Upper lobe of right lung (tissue), 1 donor: ENCODE results near the gene BRD1. TPM values are rescaled to one million over a fixed set of nuclear protein-coding genes. Genes with fewer than 3 reads are reported as not detected.
"Not testable (repeated sequence)": the region's sequence is repeated elsewhere in the genome, so short reads cannot be mapped to it uniquely, and the experiment has no call there.

Source experiments
- ATAC-seq: fragments of 200-7000 bp; cut with Tn5 transposase; one replicate; pipeline ENCODE4 v1.9.1; 2020; ENCODE audit warnings: mild to moderate bottlenecking, moderate library complexity
- DNase-seq: peaks from one replicate; pipeline ENCODE4 v3.0.0-alpha.2; 2020
- H3K27ac ChIP-seq: fragments of 200-600 bp; one replicate; pipeline ENCODE4 v1.8.0; 2022
- H3K27me3 ChIP-seq: fragments of 200-600 bp; one replicate; pipeline ENCODE4 v1.8.0; 2022; ENCODE audit warnings: mild to moderate bottlenecking
- H3K36me3 ChIP-seq: fragments of 200-600 bp; one replicate; pipeline ENCODE4 v1.8.0; 2022
- H3K4me1 ChIP-seq: fragments of 200-600 bp; one replicate; pipeline ENCODE4 v1.8.0; 2022
- H3K4me3 ChIP-seq: fragments of 200-600 bp; one replicate; pipeline ENCODE4 v1.8.0; 2022; ENCODE audit warnings: mild to moderate bottlenecking
- H3K9me3 ChIP-seq: fragments of 200-600 bp; one replicate; pipeline ENCODE4 v1.8.0; 2022
- intact Hi-C: fragments of 100-400 bp; cut with DNase I; formaldehyde crosslinking; loops from one replicate; pipeline ENCODE4 v1.11.0; 2022
- total RNA-seq: library from RNA; stranded (reverse); fragmentation: NEBNext Ultra II Directional; extraction: Animal tissue kit (Norgen Biotek cat#: 25700); gene quantifications from one replicate; pipeline ENCODE4 v1.2.1, GENCODE V29; 2021
- TF ChIP-seq, protein P1 (sequence below): fragments of 200-600 bp; IDR thresholded peaks from one replicate; pipeline ENCODE4 v1.8.0; 2022; ENCODE audit warnings: antibody characterized with exemption
- donor health status: DM: no; HTN: yes; CAD: no; lungs with severe emphysema.

BRD1 gene
- total RNA-seq, 1 donor from 2014 or later = 39.0 TPM

DNA sequence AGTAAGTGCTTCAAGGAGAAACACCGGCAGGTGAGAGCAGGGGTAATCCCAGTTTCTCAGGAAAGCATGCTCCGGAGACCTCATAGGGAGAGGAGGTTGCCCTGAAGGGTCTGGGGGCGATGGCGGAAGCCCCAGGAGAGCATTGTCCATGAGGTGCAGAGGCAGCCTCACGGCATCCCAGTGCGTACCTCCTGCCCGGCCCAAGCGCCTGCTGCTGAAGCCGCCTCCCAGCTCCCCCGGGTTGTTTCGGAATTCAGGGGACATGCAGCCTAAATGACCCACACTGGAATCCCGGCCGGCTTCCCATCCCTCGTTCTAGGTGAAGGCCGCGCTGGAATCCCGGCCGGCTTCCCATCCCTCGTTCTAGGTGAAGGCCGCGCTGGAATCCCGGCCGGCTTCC is 28.7 kb upstream of the BRD1 start:
- Histone ChIP-seq H3K4me1 (peaks cover 17% of the 10 kb centered on the region), H3K27me3 (no peaks in the 10 kb centered on the region), H3K9me3 (no peaks in the 10 kb centered on the region), H3K27ac (no peak overlapping the region), H3K36me3 (no peaks in the 10 kb centered on the region), H3K4me3 (no peak overlapping the region)
- peak; percentile 58 for DNase-seq
- TF ChIP-seq, protein P1, sequence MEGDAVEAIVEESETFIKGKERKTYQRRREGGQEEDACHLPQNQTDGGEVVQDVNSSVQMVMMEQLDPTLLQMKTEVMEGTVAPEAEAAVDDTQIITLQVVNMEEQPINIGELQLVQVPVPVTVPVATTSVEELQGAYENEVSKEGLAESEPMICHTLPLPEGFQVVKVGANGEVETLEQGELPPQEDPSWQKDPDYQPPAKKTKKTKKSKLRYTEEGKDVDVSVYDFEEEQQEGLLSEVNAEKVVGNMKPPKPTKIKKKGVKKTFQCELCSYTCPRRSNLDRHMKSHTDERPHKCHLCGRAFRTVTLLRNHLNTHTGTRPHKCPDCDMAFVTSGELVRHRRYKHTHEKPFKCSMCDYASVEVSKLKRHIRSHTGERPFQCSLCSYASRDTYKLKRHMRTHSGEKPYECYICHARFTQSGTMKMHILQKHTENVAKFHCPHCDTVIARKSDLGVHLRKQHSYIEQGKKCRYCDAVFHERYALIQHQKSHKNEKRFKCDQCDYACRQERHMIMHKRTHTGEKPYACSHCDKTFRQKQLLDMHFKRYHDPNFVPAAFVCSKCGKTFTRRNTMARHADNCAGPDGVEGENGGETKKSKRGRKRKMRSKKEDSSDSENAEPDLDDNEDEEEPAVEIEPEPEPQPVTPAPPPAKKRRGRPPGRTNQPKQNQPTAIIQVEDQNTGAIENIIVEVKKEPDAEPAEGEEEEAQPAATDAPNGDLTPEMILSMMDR = no peak
- intact Hi-C loops = no loop called here
- ATAC-seq = no peak

DNA sequence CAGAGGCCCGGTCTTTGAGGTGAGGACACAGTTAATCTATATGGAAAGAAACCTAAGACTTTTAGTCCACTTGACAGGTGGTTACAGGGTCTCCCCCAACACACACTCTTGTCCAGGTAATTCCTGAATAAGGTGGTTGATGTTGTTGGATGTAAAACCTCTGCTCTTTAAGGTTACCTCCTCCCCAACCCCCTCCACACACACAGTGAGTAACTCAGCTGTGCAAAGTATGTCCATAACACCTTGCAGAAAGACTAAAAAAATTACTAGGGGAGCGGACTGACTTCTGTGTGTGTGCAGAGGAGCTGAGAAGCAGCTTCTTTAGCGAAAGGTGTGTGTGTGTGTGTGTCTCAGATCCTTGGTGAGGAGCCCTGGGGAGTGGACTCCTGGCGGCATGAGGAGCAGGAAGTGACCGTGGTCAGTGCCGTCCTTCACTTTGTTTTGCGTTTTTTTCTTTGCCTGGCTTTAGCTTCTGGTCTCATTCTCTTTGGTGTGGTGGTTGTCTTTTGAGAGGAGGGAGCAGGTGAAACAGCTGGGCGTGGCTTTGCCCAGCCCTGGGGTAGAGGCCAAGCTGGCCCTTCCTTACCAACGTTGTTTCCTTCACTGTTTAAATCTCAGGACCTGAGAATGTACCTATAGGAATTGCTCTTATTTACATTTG is 27.7 kb upstream of the BRD1 start:
- Histone ChIP-seq H3K9me3 (no peaks in the 10 kb centered on the region), H3K27ac (peak overlapping the region; percentile 78), H3K4me1 (peaks cover 17% of the 10 kb centered on the region), H3K36me3 (no peaks in the 10 kb centered on the region), H3K27me3 (peaks cover 1% of the 10 kb centered on the region), H3K4me3 (peak overlapping the region; percentile 80)
- DNase-seq (peak; percentile 58), ATAC-seq (no peak)
- TF ChIP-seq, protein P1 = no peak
- intact Hi-C loops = no loop called here

DNA sequence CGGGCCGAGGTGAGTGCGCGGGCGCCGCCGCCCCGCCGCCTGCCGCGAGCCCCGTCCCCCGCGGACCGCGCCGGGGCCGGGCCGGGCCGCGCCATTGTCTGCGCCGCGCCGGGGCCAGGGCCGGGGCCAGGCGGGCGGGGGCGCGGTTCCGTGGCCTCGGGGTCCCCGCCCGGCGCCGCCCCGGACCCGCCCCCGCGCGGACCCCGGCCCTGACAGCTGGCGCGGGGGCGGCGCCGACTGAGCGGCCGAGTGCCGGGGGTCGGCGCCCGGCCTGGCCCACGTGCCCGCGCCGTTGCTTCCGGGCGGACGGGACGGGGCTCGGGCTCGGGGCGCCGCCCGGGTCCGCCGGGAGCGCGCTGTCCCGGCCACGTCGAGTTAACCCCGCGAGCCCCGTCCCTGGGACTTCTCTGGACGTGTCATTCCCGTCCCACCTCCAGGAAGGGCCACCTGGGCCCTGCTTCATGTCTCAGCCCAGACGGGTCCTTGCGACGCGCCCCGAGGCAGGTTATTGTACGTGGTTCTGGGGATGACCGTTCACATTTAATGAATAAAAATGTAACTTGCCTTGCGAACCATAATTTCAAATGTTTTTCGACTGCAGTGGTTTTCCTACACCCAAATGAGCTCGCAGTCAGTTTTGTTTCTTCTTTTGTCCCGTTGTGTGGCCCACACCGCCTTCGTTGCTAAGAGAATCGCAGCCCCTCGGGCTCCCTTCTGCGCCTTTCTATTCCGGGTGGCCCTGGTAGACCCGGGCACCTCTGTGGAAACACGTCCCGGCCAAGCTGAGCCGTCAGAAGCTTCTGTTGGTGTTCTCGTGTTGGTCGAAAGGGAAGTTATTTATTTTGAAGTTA is 26.5 kb upstream of the BRD1 start:
- Histone ChIP-seq H3K36me3 (no peaks in the 10 kb centered on the region), H3K4me1 (peaks cover 24% of the 10 kb centered on the region), H3K9me3 (no peaks in the 10 kb centered on the region), H3K27me3 (peaks cover 11% of the 10 kb centered on the region), H3K27ac (peak overlapping the region; percentile 78), H3K4me3 (peak overlapping the region; percentile 80)
- TF ChIP-seq, protein P1 = no peak
- ATAC-seq (no peak), DNase-seq (peak; percentile 78)
- intact Hi-C loops = no loop called here

DNA sequence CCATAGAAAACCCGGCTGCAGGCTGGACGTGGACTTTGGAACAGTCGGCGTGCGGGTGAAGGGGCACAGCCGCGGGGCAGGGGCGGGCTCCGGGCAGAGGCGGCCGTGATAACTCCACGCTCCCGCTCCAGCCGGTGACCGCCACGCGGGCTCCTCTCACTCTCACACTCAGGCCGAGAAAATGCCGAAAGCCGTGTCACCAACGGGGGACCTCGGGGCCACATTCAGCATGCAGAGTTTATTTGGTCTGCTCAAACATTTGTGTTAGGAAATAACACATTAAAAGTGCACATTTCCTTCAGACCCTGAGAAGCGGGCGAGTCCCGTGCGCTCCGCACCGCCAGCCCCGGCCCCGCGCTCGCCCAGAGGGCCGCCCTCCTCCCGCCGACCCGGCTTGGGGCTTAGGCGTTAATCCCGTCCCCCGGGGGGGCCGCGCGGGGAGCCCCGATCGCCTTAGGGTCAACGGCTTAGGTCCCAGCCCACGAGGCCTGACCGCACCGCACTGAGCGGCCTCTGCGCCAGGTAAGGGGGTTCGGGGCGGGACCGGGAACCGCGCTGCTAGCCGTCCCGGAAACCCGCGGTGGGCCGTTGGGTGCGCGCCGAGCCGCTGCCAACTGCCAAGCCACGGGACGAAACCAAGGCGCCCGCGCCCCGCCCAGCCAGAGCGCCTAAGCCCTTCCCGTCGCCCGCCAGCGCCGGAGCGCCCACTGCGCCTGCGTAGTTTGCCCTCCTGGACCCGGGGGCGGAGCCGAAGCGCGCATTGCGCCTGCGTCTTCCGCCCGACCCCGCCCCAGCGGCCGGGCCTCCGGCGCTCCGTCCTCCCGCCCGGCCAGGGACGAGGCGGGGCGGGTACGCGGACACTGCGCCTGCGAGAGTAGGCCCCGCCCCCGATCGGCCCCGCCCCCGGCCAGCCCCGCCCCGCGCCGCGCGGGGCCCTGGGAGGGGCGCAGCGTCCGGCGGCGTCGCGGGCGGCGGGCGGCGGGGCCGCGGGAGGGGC is 25.5 kb upstream of the BRD1 start, which contains the start of gene ZBED4:
Gene ZBED4 (plus strand): TSS at position 947 of the 997 bp plus-strand sequence. CDS start 29,819 bp downstream, outside the sequence.
- H3K27me3 ChIP-seq = peaks cover 21% of the 10 kb centered on the region
- H3K4me1 ChIP-seq = peaks cover 28% of the 10 kb centered on the region
- intact Hi-C loops = no loop called here
- H3K9me3 ChIP-seq = no peaks in the 10 kb centered on the region
- peak; percentile 100 for DNase-seq
- ATAC-seq = peak; percentile 96
- H3K36me3 ChIP-seq = no peaks in the 10 kb centered on the region
- TF ChIP-seq, protein P1 = no peak
- peak within 1 kb of the TSS; percentile 95 for H3K27ac ChIP-seq
- H3K4me3 ChIP-seq = peak within 1 kb of the TSS; percentile 80

DNA sequence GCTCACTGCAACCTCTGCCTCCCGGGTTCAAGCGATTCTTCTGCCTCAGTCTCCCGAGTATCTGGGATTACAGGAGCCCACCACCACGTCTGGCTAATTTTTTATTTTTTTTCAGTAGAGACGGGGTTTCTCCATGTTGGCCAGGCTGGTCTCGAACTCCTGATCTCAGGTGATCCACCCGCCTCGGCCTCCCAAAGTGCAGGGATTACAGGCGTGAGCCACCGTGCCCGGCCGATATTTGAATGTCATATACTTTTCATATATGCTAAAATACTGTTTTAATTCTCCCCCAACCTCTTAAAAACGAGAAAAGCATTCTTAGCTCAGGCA is 24.9 kb upstream of the BRD1 start:
- H3K27me3 ChIP-seq = peaks cover 26% of the 10 kb centered on the region
- DNase-seq, intact Hi-C loops, ATAC-seq, H3K9me3 ChIP-seq, H3K36me3 ChIP-seq: not testable (repeated sequence)
- H3K4me1 ChIP-seq = peaks cover 28% of the 10 kb centered on the region
- H3K4me3 ChIP-seq = peak overlapping the region; percentile 68
- H3K27ac ChIP-seq = peak overlapping the region; percentile 95
